GM12864 (cell line): ENCODE results near the gene LZTFL1.

Experiments used
- DNase-seq: peaks from one replicate; pipeline ENCODE4 v3.0.0-alpha.2; 2011; ENCODE audit warnings: low read depth
- H3K4me3 ChIP-seq: 2 replicates; pipeline ENCODE4 v1.5.1; 2011; ENCODE audit warnings: mild to moderate bottlenecking, low read depth, low read length, control low read depth
- TF ChIP-seq, protein P1 (sequence below): IDR thresholded peaks from 2 replicates; pipeline ENCODE4 v1.5.1; 2011; ENCODE audit warnings: low read depth, mild to moderate bottlenecking, moderate library complexity, low read length, control low read depth, inconsistent platforms; ENCODE audit errors: missing control alignments

LZTFL1 gene

DNA sequence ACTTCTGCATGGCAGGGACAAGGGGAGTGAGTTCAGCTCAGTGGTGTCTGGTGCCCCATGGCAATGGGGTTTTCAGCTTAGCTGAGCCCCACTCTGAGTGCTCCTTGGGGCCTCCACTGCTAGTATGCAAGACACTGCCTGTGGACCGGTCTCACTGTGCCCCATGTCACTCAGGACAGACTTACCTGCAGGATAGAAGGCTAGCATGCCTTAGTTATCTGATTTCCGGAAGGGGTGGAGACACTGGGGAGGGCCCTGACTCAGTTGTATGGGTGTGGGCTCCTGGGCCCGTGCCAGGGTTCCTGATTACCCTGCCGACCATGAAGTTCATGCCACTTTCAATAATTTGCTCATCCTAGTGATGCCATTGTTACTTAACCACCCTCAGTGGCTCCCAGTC, 41.3 kb downstream of the LZTFL1 start:
- no peak for DNase-seq
- H3K4me3 ChIP-seq, result no peak overlapping the region
- TF ChIP-seq, protein P1, sequence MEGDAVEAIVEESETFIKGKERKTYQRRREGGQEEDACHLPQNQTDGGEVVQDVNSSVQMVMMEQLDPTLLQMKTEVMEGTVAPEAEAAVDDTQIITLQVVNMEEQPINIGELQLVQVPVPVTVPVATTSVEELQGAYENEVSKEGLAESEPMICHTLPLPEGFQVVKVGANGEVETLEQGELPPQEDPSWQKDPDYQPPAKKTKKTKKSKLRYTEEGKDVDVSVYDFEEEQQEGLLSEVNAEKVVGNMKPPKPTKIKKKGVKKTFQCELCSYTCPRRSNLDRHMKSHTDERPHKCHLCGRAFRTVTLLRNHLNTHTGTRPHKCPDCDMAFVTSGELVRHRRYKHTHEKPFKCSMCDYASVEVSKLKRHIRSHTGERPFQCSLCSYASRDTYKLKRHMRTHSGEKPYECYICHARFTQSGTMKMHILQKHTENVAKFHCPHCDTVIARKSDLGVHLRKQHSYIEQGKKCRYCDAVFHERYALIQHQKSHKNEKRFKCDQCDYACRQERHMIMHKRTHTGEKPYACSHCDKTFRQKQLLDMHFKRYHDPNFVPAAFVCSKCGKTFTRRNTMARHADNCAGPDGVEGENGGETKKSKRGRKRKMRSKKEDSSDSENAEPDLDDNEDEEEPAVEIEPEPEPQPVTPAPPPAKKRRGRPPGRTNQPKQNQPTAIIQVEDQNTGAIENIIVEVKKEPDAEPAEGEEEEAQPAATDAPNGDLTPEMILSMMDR, result no peak

DNA sequence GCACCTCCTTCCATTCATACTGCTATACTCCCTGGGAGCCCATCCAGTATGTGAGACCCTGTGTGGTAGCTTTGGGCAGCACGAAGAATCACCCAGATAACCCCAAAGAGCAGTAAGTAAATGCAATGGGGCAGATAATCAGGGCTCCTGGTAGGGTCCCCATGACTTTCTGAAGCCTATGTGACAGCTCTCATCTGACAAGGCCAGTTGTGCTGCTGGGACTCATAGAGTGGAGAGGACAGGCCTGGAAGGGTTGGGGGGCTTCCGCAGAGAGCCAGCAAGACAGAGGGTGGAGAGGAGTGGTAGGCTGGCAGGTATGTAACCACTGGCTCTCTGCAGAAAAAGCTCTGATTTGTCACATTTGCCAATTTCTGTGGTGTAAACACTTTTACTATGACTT, 42.3 kb downstream of the LZTFL1 start:
- TF ChIP-seq, protein P1, result no peak
- no peak for DNase-seq

DNA sequence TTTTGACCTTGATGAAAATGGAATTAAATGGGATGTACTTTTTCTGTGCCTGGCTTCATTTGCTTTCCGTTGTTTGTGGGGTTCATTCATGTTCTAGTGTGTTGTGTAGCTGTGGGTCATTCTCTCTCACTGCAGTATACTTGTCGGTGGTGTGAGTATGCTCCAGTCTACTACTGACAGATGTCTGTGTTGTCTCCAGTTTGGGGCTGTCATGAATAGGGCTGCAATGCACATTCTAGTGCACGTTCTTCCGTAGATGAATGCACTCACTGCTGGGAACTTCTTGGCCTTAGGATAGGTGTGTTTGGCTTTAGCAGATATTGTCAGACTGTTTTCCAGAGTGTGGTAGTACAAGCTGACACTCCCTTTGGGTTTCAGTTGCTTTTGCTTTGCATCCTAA, 43.9 kb downstream of the LZTFL1 start:
- TF ChIP-seq, protein P1, result no peak
- DNase-seq, result no peak

More for the DNA sequence above, 42.3 kb downstream of the LZTFL1 start:
- no peak overlapping the region for H3K4me3 ChIP-seq

DNA sequence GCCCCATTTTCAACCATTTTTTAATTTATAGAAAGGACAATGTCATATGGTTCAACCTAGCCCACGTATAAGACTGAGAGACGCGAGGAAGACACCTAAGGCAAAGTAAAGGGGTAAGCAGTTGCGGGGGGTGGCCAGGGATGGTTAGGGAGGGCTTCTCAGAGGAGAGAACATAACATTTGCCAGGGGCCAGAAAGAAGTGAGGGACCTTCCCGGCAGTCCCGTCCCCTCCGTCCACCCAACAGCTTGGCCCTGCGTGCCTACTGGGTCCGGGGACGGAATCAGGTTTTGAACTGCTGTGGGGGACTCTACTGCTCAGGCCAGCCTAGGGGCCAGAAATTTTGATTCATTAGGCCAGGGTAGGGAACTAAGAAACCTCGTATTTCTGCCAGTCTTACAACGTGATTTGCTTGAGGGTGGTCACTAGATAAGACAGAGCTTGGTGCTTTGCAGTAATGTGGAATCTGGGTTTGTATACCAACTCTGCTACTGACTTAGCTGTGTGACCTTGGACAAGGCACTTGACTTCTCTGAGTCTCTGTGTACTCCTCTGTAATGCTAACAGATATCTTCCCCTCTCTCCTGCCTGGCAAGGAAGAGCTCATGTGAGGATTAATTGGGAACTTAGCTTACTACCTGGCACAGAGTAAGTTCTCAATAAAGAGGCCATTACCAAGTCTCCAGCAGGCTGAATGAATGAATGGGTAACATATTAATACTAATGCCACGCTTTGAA, 44.8 kb downstream of the LZTFL1 start:
- TF ChIP-seq, protein P1, result no peak
- H3K4me3 ChIP-seq, result no peak overlapping the region
- DNase-seq, result no peak

More for the DNA sequence above, 43.9 kb downstream of the LZTFL1 start:
- H3K4me3 ChIP-seq, result no peak overlapping the region

DNA sequence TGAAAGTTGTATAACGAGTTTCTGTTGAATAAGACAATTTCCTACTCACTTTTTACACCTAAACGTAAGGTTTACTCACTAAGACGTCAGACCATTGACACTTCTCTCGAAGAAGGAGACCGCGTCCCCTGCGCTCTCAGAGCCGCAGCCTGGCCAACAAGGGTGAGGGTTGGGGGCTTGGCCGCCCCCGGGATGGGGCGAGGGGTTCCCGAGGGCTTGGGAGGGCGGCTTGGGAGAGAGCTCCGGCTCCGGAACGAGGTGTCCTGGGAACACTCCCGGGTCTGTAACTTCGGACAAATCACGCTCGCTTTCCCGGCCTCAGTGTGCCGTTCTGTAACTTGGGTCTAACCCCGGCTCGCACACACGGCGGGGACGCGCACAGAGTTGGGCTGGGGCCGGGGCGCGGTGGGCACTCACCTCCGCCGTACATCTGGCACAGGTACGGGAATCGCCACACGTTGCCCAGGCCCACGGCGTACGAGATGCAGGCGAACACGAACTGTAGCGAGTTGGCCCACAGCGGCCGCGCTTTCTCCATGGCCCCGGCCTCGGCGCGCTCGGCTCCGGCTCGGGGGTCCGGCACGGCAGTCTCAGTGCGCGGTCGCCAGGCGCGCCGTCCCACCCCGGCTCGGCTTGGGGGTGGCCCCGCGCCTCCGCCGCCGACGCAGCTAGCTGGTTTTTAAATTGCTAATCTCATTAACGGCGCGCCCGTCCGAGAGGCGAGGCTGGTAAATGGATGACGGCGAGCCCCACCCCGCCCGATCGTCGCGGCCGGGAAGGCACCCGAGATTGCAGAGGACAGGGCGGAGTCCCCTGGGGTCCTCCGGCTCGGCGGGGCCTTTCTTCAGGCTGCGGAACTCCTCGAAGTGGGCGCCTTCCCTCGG, 45.8 kb downstream of the LZTFL1 start, which contains the start of gene SLC6A20:
SLC6A20 (minus strand) TSS at position 655 of the 884 bp plus-strand sequence; CDS start at position 538, 117 bp downstream.
- peak within 1 kb of the TSS; percentile 1; the same call in 1 of the 2 replicates for H3K4me3 ChIP-seq
- no peak for DNase-seq
- TF ChIP-seq, protein P1, result no peak

DNA sequence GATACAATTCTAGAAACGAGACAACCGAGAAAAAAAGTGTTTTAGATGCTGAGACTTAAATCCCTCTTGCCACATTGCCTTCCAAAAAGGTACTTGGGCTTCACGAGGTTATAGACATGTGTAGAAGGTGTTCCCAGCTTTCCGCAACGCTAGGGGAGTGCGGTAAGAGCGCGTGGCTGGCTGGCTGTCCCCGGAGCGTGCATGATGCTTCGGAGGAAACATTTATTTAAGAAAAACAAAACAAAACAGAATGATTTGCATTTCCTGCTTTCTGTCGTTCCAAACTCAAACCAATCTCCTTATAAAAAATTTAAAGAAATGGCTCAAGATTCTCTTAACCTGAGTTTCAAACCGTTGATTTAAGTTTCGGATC, 46.4 kb downstream of the LZTFL1 start:
- no peak overlapping the region for H3K4me3 ChIP-seq
- no peak for DNase-seq

More for the DNA sequence above, 46.4 kb downstream of the LZTFL1 start:
- TF ChIP-seq, protein P1, result no peak
